ENCODE measurements around the gene CFP. TPM values are rescaled to one million over a fixed set of nuclear protein-coding genes. Genes with fewer than 3 reads are reported as not detected.
A peak's percentile ranks its signal among the peaks of the same experiment; 100 is the strongest.
"Not testable (repeated sequence)": the region's sequence is repeated elsewhere in the genome, so short reads cannot be mapped to it uniquely, and the experiment has no call there.

Gene CFP
- 0.59 and 2.0 TPM in 2 replicates for total RNA-seq
- total RNA-seq (2013) = 8.7 TPM
- 3.0 and 3.8 TPM in 2 replicates for polyA plus RNA-seq
- polyA minus RNA-seq = 6.3 and 7.3 TPM in 2 replicates

DNA sequence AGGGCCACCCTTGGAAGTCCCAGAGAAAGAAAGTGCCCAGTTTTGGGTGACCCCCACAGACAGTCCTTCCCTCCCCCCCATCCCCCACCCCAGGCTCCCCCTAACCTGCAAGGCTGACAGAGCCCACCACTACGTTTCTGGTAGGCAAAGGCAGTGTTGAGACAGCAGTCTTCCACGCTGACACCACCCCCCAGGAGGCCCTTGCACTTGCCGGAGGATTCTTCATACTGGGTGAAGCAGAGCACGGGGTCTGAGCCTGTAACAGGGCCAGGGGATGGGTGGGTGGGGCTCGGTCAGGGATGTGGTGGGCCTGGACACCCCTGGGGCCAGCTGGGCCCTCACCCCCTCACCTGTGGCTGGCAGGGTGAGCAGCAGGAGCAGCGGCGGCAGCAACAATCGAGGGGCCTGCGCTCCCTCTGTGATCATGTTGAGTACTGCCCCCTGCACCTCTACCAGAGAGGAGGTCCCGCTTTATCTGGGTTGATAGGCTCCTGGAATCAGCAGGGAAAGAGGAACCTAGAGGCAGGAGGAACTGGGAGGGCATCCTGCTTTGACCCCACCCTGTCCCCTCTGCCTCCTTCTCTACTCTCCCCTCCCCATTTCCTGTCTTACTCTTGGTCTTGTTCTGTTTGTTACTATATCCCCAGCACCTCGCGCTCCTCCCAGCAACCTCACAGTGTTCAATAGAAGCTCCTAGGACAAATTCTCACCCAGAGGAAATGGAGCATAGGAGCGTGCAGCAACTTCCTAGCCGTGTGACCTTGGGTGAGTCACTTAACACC, at the start of gene CFP:
Gene CFP, minus strand, starts transcription at position 512 of the 782 bp plus-strand sequence. Its CDS starts 86 bp downstream, at position 426.
- Histone ChIP-seq H3K9me3 (ENCODE audit: control extremely low read depth in 1 of 3, control insufficient read depth in 2 of 3, insufficient read depth in 1 of 3, low read length in 2 of 3) (no peaks in the 10 kb centered on the region), H3K36me3 (replicated peaks in 1 of 2; ENCODE audit: control extremely low read depth in 1 of 2, control insufficient read depth in 1 of 2, extremely low read depth in 1 of 2, insufficient read depth in 2 of 2, low read length in 1 of 2) (no peaks in the 10 kb centered on the region), H3K27ac (ENCODE audit: low read length in 2 of 2) (no peak within 1 kb of the TSS), H3K79me2 (ENCODE audit: control insufficient read depth, insufficient read depth, low read length) (no peaks in the 10 kb centered on the region), H3K4me3 (ENCODE audit: control extremely low read depth in 1 of 5, extremely low read depth in 1 of 5, insufficient read depth in 1 of 5, low read depth in 2 of 5, low read length in 4 of 5) (peak within 1 kb of the TSS in 2 of 5 experiments; percentile 7 to 26), H3K4me2 (replicated peaks; ENCODE audit: low read depth, low read length, poor library complexity, severe bottlenecking) (peak within 1 kb of the TSS; percentile 51), H3K27me3 (replicated peaks in 1 of 4; ENCODE audit: control extremely low read depth in 1 of 4, control insufficient read depth in 3 of 4, insufficient read depth in 4 of 4, low read length in 3 of 4) (no peaks in the 10 kb centered on the region), H3K4me1 (ENCODE audit: control insufficient read depth in 2 of 2, insufficient read depth in 2 of 2, low read length in 2 of 2) (peaks cover 7 to 12% of the 10 kb centered on the region in 2 donors), H3K9ac (ENCODE audit: low read length) (no peak within 1 kb of the TSS), H4K20me1 (ENCODE audit: control insufficient read depth, insufficient read depth, low read length, poor library complexity, severe bottlenecking) (no peaks in the 10 kb centered on the region), H2AFZ (ENCODE audit: insufficient read depth, low read depth, low read length, poor library complexity, severe bottlenecking) (peak within 1 kb of the TSS; percentile 16)
- H3K9me3 Mint-ChIP-seq (ENCODE audit: insufficient read depth) = no peaks in the 10 kb centered on the region
- WGBS (ENCODE audit: insufficient coverage) = 24% methylated on average over 5 of the region's 14 CpGs
- intact Hi-C loops (cut with micrococcal nuclease) = no loop called here
- no peak for ATAC-seq (ENCODE audit: low read depth)
- peak within 1 kb of the TSS; percentile 23 for H3K4me3 Mint-ChIP-seq
- DNase-seq = no peak
- peaks cover 5% of the 10 kb centered on the region for H3K27me3 Mint-ChIP-seq
- POLR2A ChIA-PET = no interaction called here
- H3K27ac Mint-ChIP-seq = no peak within 1 kb of the TSS
- CTCF ChIA-PET = interaction anchor here (0.6 kb wide), 1 partner anchor 1026 kb away, joined by 3 read pairs; no protein-coding TSS in a partner anchor
- TF ChIP-seq CTCF (IDR thresholded peaks at IDR 0.05) (no peak), EZH2 (IDR thresholded peaks at IDR 0.05; ENCODE audit: borderline replicate concordance, insufficient read depth, low read depth, low read length, poor library complexity, severe bottlenecking) (no peak)
- peaks cover 17% of the 10 kb centered on the region for H3K4me1 Mint-ChIP-seq

DNA sequence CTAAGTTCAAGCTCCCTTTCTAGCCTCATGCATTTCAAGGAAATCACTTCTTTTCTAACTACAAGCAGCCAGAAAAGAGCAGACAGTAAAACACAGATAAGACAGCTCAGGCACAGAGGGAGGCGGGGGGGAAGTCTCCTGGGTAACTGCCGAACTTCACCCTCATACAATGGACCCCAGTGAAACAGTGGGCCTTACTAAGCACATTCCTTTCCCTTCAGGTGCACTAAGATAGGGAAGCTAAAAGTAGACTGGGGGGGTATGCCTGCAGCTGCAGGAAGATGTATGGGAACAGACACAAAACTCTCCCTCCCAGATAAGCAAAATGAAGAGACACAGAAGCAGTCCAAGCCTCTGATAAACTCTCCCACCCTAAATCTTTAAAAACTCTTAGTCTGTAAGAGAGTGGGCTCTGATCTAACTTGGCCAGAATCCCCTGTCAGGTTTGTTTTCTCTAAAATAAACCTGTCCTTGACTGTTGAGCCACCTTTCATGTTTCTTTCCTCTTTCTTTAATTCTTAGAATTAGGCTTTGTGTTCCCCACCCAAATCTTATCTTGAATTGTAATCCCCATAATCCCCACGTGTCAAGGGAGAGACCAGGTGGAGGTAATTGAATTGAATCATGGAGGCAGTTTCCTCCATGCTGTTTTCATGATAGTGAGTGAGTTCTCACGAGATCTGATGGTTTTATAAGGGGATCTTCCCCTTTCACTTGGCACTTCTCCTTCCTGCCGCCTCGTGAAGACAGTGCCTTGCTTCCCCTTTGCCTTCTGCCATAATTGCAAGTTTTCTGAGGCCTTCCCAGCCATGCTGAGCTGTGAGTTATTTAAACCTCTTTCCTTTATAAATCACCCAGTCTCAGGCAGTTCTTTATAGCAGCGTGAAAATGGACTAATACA, 46.5 kb upstream of the CFP start:
- POLR2A ChIA-PET; DNase-seq; H4K20me1 ChIP-seq (ENCODE audit: control insufficient read depth, insufficient read depth, low read length, poor library complexity, severe bottlenecking); CTCF ChIA-PET; H3K36me3 ChIP-seq (replicated peaks in 1 of 2; ENCODE audit: control extremely low read depth in 1 of 2, control insufficient read depth in 1 of 2, extremely low read depth in 1 of 2, insufficient read depth in 2 of 2, low read length in 1 of 2); H3K4me1 ChIP-seq (ENCODE audit: control insufficient read depth in 2 of 2, insufficient read depth in 2 of 2, low read length in 2 of 2); H3K4me1 Mint-ChIP-seq; intact Hi-C loops (cut with micrococcal nuclease); H3K9me3 ChIP-seq (ENCODE audit: control extremely low read depth in 1 of 3, control insufficient read depth in 2 of 3, insufficient read depth in 1 of 3, low read length in 2 of 3); H3K4me3 ChIP-seq (ENCODE audit: control extremely low read depth in 1 of 5, extremely low read depth in 1 of 5, insufficient read depth in 1 of 5, low read depth in 2 of 5, low read length in 4 of 5); H3K27me3 ChIP-seq (replicated peaks in 1 of 4; ENCODE audit: control extremely low read depth in 1 of 4, control insufficient read depth in 3 of 4, insufficient read depth in 4 of 4, low read length in 3 of 4); H3K79me2 ChIP-seq (ENCODE audit: control insufficient read depth, insufficient read depth, low read length); H3K27ac Mint-ChIP-seq; H3K4me3 Mint-ChIP-seq; H3K9me3 Mint-ChIP-seq (ENCODE audit: insufficient read depth); H3K27ac ChIP-seq (ENCODE audit: low read length in 2 of 2); H2AFZ ChIP-seq (ENCODE audit: insufficient read depth, low read depth, low read length, poor library complexity, severe bottlenecking); H3K9ac ChIP-seq (ENCODE audit: low read length); H3K4me2 ChIP-seq (replicated peaks; ENCODE audit: low read depth, low read length, poor library complexity, severe bottlenecking); ATAC-seq (ENCODE audit: low read depth): not testable (repeated sequence)
- no CpG with 5 or more reads among the region's 7 CpGs for WGBS (ENCODE audit: insufficient coverage)
- H3K27me3 Mint-ChIP-seq = peaks cover 11% of the 10 kb centered on the region

Data from B cell (primary cell).